GM18502 (cell line): ENCODE results near the gene CDH4.

Experiments used
- ATAC-seq: cut with Tn5 transposase; IDR thresholded peaks from one replicate; pipeline ENCODE4 v1.9.1; 2021; ENCODE audit warnings: mild to moderate bottlenecking; ENCODE audit not compliant: unreplicated experiment, poor library complexity

The CDH4 gene

DNA sequence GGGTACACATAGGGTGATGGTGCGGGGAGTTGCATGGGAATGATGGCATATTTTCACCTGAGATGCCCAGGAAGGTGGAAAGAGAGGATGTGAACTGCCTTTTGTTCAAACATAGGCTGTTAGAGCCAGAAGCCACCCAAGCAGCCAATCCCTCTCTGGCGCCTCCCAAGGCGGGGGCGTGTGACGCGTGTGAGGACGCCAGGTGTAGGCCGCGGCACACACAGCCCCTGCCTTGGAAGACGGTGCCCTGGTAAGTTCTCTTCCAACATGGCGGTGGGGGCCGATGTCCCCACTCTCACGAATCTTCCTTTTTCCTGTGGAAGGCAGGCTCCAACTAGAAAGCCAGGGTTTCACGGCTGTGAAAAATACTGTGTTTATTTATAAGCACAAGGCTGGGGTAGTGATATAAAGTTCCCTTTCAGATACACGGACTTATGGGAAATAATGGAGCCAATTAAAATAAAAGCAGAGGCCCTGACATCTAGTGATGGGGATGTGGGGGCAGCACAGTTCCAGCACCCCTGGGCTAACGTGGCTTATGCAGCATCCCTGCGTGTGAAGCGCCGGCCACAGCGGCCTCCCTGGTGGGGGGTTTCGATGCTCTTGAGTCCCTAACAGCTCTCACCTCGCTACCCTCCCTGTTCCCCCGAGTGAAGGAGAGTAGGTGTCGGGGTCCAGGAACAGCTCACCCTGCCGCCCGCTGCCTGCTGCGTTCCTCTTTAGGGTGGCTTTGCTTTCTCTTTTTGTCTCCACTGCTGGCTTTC, 28.3 kb downstream of the CDH4 start:
- ATAC-seq: no peak

DNA sequence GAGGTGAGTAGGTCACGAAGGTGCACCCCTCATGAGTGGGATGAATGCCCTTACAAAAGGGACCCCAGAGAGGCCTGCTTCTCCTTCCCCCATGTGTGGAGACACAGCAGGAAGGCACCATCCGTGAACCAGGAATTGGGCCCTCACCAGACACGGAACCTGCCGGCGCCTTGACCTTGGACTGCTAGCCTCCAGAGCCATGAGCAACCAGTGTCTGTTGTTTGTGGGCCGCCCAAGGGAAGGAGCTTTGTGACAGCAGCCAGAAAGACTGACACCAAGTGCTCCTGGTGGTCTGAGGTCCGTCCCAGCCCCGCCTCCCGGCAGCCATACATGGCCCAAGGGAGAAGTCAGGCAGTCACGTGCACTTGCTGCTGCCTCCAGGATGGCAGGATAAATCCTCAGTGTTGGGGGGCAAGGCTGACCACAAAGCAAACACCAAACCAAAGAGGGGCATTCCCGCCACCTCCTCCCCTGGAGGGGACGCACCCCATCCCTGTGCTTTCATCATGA, 29.3 kb downstream of the CDH4 start:
- ATAC-seq: no peak

DNA sequence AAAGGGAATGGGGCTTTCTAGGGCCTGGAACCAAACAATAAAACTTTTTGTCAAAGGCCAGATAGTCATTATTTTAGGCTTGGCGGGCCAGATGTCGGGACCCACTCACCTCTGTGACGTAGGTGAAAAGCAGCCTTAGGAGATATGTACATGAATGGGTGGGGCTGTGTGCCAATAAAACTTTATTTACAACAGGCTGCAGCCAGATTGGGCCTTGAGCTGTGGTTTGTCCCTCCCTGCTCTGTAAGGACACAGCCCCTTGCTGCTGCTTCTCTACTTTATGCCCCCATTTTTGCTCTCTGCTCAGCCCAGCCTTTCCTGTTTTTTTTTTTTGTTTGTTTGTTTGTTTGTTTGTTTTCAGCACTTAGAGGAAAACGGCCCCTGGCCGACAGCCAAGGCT, 32.7 kb downstream of the CDH4 start:
- no peak for ATAC-seq

DNA sequence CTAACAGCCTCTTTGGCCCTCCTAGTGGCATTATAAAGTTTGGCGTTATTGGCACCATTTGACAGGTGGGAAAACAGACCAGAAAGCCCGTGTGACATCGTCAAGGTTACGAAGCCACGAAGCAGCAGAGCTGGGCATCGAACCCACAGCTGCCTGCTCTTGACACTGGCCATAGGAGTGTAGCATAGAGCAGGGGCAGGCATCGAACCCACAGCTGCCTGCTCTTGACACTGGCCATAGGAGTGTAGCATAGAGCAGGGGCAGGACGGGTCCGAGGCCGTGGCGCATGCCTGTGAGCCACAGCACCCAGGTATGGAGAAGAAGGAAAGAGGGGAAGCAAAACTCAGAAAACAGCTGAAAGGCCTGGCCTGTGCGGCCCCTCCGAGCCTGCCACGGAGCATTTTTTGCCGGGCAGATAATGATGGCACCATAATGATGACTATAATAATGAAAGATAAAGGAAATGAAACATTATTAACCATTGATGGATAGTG, 33.1 kb downstream of the CDH4 start:
- no peak for ATAC-seq

DNA sequence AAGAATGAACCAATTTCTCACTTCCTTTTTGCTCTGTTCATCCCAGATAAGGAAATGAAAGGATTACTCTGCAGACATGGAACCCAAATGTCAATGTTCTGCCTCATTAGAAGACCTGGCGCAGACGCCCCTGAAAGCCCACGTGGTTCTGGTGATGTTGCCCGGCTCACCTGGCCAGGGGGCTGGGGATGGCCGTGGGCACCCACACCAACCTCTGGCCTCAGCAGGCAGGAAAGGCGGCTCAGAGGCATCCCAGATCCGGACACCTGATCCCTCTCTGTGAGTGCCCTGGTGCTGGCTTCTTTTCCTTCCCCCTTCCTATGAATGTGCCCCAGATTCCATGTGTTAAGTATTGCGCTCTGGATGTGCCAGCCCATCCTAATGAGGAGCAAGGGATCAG, 33.6 kb downstream of the CDH4 start:
- ATAC-seq: no peak

DNA sequence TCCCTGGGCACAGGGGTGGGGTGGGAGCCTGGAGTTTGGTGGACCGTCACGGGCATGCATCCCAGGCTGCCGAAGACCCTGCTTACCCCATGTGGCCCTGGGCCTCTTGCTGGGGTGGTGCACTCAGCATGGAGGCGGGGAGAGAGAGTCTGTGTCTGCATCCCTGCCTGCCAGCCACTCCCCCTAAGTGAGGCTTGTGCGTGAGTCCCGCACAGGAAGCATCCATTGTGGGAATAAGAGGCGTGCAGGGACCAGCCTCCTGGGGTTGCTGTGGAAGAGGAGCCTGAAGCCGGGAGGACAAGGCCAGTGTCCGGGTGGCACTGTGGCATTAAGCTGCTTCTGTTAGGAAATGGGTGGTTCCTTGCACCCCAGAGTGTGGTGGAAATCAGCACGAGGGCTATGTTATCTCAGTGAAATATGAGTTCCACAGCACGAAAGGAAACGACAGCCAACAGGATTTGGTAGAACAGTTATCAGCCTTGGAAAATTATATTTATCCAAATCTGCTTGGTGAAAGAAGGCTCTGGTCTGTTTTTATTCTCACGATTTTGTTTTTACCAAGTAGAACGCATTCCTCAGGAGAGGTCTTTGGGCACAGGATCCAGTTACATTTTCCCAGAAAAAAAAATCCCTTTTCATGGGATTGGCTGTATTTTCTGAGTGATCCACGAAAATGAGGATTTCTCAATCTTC, 35.7 kb downstream of the CDH4 start:
- ATAC-seq: no peak

DNA sequence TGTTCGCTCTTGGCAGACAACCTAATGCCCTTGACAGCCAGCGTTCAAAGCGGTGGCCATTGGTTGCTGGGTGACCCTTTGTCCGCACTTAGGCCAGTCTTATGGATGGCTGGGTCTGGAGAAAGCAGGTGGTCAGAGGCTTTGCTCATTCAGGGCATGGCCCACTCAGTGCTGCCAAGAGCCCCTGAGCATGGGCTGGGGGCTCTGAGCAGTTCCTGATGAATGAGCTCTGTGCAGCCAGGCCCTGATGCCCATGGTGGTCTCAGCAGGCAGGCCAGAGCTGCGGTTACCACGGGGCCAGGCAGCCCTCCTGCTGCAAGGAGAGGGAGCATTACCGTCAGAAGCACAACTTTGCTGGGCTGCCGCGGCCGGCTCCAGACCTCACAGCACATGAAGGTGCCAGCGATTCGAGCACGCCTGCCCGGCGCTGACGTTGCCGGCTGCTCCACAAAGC, 36.3 kb downstream of the CDH4 start:
- ATAC-seq: no peak

DNA sequence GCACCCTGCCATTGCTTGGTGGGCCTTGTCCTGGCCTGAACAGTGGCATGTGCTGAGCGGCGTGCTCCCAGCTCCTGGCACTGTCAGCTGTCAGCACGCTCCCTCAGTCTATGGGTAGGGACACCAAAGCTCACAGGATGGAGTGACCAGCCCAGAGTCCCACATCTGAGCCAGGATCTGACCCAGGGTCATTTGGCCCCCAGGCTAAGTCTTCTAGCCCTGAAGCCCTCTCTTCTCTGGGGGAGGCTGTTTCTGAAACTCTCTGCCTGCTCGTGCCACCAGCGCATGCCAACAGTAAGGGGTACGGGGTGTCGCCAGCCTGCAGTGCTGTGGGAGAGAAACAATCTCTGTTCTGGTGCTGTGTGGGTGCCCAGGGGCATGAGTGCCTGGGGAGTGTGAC, 37.1 kb downstream of the CDH4 start:
- ATAC-seq: no peak

DNA sequence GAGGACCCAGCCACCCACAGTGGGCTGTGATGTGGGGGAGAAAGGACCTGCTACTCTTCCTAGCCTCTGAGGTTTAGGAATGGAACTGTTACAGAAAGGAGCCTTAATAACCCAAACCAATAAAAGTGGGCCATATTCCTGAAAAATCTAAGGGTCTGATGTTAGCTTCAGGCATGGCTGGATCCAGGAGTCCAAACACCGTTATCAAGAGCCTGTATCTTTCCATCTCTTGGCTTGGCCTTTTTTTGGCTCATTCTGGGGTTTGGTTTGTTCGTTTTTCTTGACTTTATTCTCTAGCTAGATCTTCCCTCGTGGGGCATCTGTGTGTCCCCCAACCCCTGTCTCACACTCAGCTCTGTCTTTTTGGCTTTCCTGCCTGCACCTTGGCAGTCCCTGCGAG, 38.7 kb downstream of the CDH4 start:
- no peak for ATAC-seq

DNA sequence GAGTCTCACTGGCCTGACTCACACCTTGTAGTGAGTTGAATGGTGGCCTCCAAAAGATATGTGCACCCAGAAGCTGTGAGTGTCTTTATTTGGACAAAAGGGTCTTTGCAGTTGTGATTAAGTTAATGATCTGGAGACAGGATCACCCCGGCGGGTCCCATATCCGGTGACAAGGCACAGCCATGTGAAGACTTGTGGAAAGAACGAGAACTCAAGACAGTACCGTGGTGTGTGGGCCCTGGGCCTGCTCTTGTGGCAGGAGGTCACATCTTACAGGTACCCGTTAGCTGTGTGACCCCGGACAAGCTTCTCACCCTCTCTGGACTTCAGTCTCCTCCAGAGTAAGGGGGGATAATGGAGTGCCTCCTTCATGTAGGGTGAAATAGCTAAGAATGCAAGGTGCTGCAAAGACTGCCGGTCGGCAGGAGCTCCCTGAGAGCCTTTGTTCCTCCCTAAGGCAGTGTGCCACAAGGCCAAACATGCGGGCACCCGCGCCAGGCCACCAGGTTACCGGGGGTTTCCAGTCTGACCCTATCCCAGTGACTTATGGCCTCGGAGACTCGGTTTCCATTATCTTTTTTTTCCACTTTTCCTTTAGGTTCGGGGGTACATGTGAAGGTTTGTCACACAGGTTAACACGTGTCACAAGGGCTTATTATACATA, 39.2 kb downstream of the CDH4 start:
- no peak for ATAC-seq

DNA sequence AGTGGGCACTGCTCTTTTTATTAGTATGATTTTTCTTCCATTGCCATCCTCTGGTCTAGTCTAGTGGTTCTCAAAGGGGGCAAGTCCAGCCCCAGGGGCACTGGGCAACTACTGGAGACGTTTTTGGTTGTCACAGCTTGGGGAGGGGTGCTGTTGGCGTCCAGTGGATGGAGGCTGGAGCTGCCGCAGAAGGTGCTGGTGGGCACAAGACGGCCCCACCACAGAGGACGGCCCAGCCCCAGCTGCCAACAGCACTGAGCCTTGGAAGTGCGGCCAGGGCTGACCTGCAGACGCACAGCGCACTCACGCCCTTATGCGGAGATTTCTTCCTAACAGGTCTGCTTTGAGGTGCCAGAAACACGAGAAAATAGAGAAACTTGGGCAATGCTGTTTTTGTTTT, 40.3 kb downstream of the CDH4 start:
- no peak for ATAC-seq

DNA sequence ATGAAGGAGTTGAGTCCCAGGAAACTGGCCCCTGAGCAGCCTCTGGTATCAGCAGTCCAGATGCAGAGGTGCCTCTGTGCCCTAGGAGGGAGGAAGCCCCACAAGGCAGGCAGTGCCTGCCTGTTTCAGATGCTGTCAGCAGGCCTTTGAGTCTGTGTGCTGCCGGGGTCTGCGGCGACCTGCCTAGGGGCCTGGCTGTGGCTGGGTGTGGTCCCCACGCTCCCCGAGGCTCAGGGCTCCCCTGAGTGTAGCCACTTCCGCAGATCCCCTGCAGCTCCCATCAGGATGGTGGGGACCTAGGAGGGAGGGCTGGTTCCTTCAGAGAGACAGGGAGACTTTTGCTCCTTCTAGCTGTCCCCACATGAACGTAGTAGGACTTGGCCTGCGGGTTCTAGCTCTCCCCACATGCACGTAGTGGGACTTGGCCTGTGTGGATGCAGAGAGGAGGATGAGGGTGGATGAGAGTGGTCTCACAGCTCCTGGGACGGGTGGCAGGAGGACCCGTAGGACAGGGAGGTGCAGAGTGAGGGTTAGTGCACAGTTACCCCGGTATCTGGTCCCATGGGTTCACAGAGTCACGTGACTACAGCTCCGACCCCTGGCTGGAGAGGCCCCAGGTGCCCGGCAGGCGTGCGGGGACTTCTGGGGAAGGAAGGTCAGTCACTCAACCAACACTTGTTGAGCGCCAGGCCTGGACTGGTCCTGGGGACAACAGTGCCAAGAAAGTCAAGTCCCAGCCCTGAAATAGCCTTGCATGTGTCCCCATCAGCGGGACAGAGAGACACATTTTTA, 41.0 kb downstream of the CDH4 start:
- ATAC-seq: no peak

DNA sequence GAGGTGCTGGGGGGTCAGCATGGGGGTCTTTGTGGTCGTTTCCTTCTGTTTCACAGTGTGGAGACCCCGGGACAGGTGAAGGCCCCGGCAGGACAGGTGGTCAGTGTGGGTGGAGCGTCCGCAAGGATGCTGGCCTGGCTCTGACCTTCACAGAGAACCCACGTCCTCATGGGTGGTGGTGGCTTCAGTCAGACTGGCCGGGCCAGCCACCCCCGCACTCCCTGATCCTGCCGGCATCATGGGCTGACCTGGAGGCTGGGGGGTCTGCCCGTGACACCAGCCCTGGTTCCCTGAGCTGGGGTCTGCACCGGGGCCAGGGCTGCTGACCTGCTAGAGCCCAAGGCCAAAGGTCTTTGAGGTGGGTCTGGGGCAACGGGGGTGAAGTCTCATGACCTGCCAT, 41.9 kb downstream of the CDH4 start:
- no peak for ATAC-seq

DNA sequence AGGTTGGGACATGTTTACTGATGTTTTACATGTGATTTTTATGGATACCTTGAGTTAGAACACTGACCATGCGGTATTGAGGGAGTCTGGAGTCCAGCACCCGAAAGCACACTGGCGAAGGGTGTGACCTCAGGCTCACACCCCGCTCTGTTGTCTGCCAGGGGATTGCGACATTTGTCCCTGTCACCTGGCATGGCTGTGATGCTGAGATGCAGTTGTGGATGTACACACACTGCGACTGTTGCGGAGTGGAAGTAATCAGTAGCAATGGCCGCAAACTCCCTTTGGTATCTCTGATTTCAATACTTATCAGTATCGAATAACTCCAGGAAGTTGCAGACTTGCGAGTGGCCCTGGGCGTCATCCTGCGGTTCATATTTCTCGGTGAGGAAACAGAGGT, 43.2 kb downstream of the CDH4 start:
- ATAC-seq: no peak

DNA sequence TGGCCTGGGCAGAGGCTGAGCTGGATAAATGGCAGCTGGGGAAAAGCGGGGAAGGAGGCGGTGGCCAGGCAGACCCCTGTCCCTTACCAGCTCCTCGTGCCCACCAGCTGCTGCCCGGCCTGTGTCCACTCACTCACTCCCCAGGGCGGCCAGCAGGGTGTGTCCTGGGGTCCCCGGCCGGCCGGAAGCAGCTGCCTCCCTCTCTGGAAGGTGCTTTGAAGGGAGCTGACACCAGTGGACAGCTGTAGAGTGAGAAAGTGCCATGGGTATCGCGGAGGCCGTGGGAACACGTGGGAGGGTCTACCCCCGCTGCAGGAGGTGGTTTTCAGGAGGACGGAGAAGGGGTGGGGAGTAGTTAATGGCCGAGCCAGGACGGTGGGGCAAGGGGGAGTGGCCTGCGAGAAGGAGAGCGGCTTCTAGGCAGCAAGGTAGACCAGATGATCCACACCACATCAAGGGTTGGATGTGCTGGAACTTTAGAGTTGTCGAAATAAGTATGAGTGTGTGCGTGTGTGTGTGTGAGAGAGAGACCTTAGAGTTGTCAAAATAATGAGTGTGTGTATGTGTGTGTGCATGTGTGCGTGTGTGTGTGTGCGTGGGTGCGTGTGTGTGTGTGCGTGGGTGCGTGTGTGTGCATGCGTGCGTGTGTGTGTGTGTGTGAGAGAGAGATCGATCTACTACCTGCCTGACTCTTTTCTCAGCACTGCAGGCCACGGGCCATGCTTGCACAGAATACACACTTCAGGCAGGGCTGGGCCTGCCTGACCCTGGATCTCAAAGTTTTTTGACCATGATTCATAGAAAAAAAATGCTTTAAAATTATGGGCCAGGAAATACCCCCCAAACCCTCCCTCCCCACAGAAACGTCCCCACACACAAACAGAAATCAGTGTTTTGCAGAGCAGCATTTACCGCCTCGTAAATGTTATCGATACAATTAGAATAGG, 43.9 kb downstream of the CDH4 start:
- no peak for ATAC-seq

DNA sequence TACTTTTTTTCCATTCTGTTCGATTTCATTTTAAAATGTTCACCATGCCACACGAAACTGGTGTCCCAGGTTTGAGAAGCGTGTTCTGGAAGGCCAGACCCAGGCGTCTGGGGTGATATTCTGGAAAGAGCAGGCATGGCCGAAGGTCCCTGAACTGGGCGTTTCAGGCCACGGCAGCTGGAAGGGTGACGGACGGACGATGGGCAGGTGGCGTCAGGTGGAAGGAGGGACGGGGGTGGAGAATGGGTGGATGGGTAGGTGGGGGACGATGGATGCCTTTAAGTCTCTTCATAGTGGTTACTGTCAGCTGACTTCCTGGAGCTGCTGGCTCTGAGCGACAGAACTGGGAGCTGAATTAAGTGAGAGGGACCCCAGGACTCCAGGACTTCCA, 44.6 kb downstream of the CDH4 start:
- no peak for ATAC-seq

DNA sequence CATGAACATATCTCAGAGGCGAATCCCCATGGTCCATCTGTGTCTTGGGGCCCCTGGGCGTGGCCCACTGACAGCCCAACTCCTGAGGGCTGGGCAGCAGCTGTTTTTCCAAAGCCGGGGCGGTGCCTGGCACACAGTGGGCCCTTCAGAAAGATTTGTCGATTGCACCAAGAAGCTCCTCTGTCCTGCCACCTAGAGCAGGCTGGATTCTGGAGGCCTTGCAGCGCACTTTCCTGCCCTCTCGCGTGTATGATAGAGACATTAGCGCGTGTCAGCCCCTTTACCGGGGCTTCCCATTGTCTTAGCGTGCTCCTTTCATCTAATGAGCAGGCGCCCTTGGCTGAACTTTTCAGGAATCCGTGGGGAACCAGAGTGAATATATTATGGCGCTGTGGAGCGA, 45.4 kb downstream of the CDH4 start:
- ATAC-seq: no peak

DNA sequence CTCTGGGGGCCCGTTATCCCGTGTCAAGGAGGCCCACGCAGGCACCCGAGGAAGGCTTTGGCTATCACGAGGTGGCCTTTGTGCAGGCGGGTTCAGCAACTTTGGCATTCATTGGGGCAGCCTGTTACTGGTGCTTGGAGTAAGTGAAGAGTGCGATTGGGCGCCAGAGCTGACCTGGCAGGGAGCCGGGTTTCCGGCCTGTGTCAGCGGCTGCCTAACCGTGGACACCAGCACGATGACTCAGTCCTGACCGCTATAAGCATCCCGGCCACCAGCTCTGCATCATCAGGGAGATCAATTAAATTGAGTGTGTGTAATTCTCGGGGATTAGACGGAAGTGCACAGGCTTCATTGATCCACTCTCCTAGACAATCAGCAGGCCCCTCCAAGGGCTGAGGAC, 45.9 kb downstream of the CDH4 start:
- ATAC-seq: no peak

DNA sequence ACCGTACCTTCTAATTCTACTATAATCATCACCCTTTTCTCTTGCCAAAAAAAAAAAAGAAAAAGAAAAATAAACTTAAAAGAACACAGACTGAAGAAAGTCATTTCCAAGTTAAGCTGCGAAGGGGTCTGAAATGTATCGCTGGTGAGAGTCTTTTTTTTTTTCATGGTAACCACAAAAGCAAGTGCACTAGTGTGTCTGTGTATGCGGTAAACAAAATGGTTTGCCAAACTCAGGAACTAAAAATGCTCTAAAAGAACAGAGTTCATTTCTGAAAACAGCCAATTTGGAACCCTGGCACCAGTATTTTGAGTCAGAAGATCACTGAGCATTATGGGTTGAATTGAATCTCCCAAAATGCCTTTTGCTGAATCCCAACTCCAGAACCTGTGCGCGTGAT, 46.6 kb downstream of the CDH4 start:
- no peak for ATAC-seq
